Nephron (organoid): Measurements from ENCODE around the gene SLCO1A2.

ENCODE experiments used
- H3K27ac Mint-ChIP-seq, 3 experiments: 2 replicates each; pipeline ENCODE4 v1.8.0; 2020; ENCODE audit warnings: mixed read lengths in 3 of 3, mild to moderate bottlenecking in 2 of 3, moderate library complexity in 1 of 3
- H3K27me3 Mint-ChIP-seq: 2 replicates; pipeline ENCODE4 v1.8.0; 2021; ENCODE audit warnings: low read depth, mild to moderate bottlenecking, moderate library complexity, mixed read lengths
- H3K36me3 Mint-ChIP-seq: 2 replicates; pipeline ENCODE4 v1.8.0; 2020; ENCODE audit warnings: low read depth, mixed read lengths
- H3K4me1 Mint-ChIP-seq: 2 replicates; pipeline ENCODE4 v1.8.0; 2020; ENCODE audit warnings: mixed read lengths
- H3K4me3 Mint-ChIP-seq, 3 experiments: 2 replicates each; pipeline ENCODE4 v1.8.0; 2020; ENCODE audit warnings: mild to moderate bottlenecking in 3 of 3, mixed read lengths in 3 of 3, moderate library complexity in 2 of 3
- H3K9me3 Mint-ChIP-seq: 2 replicates; pipeline ENCODE4 v1.8.0; 2020; ENCODE audit warnings: mixed read lengths
- CTCF ChIP-seq, 3 experiments: fragments of 200-600 bp; sonication (generic); IDR thresholded peaks; one replicate each; pipeline ENCODE4 v1.5.0; 2021; ENCODE audit warnings: antibody characterized with exemption in 3 of 3; ENCODE audit not compliant: unreplicated experiment in 3 of 3

Gene SLCO1A2

GRCh38 chr12:21346542-21347205 lies 12.0 kb upstream of the SLCO1A2 start:
- no peaks in the 10 kb centered on the region for H3K36me3 Mint-ChIP-seq
- no peaks in the 10 kb centered on the region for H3K4me1 Mint-ChIP-seq
- no peak overlapping the region for H3K27ac Mint-ChIP-seq
- no peak overlapping the region for H3K4me3 Mint-ChIP-seq
- no peaks in the 10 kb centered on the region for H3K27me3 Mint-ChIP-seq
- no peaks in the 10 kb centered on the region for H3K9me3 Mint-ChIP-seq
- TF ChIP-seq CTCF (IDR thresholded peaks at IDR 0.05; ENCODE audit: unreplicated experiment in 3 of 3) = no peak

- no peak overlapping the region for H3K27ac Mint-ChIP-seq
- H3K4me1 Mint-ChIP-seq = no peaks in the 10 kb centered on the region
- H3K27me3 Mint-ChIP-seq = no peaks in the 10 kb centered on the region
- no peak overlapping the region for H3K4me3 Mint-ChIP-seq
- no peaks in the 10 kb centered on the region for H3K9me3 Mint-ChIP-seq
- no peaks in the 10 kb centered on the region for H3K36me3 Mint-ChIP-seq
- no peak for TF ChIP-seq CTCF (IDR thresholded peaks at IDR 0.05; ENCODE audit: unreplicated experiment in 3 of 3)
Measured at GRCh38 chr12:21343636-21344035, 8.9 kb upstream of the SLCO1A2 start.

DNA sequence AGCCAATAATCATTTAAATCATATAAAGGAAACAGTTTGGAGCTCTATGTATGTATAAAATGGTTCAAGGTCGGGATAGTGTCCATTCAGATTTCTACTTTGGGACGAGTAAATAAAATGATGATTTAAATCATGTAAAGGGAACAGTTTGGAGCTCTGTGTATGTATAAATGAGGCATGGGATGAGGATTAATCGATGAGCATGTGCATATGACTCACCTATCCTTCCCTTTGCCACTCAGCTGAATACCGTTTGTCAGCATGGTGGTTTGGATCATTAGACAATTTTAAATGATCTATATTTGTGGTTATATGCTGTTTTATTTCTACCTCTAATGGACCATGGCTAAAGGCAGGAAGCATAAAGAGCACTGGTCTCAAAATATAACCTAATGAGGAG lies 7.1 kb upstream of the SLCO1A2 start:
- Mint-ChIP-seq H3K4me3 (no peak overlapping the region), H3K4me1 (no peaks in the 10 kb centered on the region), H3K36me3 (no peaks in the 10 kb centered on the region), H3K27ac (no peak overlapping the region), H3K27me3 (no peaks in the 10 kb centered on the region), H3K9me3 (no peaks in the 10 kb centered on the region)
- TF ChIP-seq CTCF (IDR thresholded peaks at IDR 0.05; ENCODE audit: unreplicated experiment in 3 of 3) = no peak

DNA sequence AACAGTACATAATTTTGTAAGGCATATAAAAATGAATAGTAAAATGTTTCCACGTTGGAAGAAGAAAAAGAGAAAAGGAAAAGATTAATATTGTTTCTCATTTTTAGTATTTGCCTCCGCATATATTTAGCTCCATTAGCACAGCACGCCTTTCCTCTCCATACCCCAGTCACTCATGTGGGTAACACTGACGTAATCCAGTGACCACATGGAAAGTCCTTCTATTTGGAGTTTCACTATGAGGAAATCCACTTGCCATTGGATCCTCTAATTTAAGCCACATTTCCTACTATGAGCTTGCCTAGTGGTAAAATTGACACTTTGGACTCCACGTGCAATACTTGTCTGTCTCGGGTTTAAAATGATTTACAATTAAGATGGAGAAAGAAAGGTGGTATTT lies 5.7 kb upstream of the SLCO1A2 start:
- no peaks in the 10 kb centered on the region for H3K36me3 Mint-ChIP-seq
- H3K4me1 Mint-ChIP-seq = no peaks in the 10 kb centered on the region
- no peak overlapping the region for H3K27ac Mint-ChIP-seq
- TF ChIP-seq CTCF (IDR thresholded peaks at IDR 0.05; ENCODE audit: unreplicated experiment in 3 of 3) = no peak
- H3K9me3 Mint-ChIP-seq = no peaks in the 10 kb centered on the region
- no peak overlapping the region for H3K4me3 Mint-ChIP-seq
- no peaks in the 10 kb centered on the region for H3K27me3 Mint-ChIP-seq

- Mint-ChIP-seq H3K36me3 (no peaks in the 10 kb centered on the region), H3K4me3 (no peak overlapping the region), H3K4me1 (no peaks in the 10 kb centered on the region), H3K27me3 (no peaks in the 10 kb centered on the region), H3K9me3 (no peaks in the 10 kb centered on the region), H3K27ac (no peak overlapping the region)
- TF ChIP-seq CTCF (IDR thresholded peaks at IDR 0.05; ENCODE audit: unreplicated experiment in 3 of 3) = no peak
Measured at GRCh38 chr12:21339921-21340320, 5.2 kb upstream of the SLCO1A2 start.

GRCh38 chr12:21337959-21338744 lies 3.4 kb upstream of the SLCO1A2 start:
- H3K4me3 Mint-ChIP-seq = no peak overlapping the region
- no peak for TF ChIP-seq CTCF (IDR thresholded peaks at IDR 0.05; ENCODE audit: unreplicated experiment in 3 of 3)
- H3K27ac Mint-ChIP-seq = no peak overlapping the region
- no peaks in the 10 kb centered on the region for H3K27me3 Mint-ChIP-seq
- H3K4me1 Mint-ChIP-seq = no peaks in the 10 kb centered on the region
- H3K36me3 Mint-ChIP-seq = no peaks in the 10 kb centered on the region
- H3K9me3 Mint-ChIP-seq = no peaks in the 10 kb centered on the region
